NCI-H1092 (cell line): Measurements from ENCODE around the gene UGP2.
"Not testable (repeated sequence)": the region's sequence is repeated elsewhere in the genome, so short reads cannot be mapped to it uniquely, and the experiment has no call there.

Experiments
- DNase-seq: peaks from one replicate; lab custom pipeline; 2025; lab: John Stamatoyannopoulos, UW

Gene UGP2

GRCh38 chr2:63841254-63842022 lies at the start of gene UGP2:
Gene UGP2, plus strand, starts transcription at chr2:63841896. Its CDS starts 290 bp downstream, at chr2:63842186.
- DNase-seq, result peak; percentile 45

GRCh38 chr2:63792530-63792929 lies 49.2 kb upstream of the UGP2 start:
- DNase-seq, result no peak

GRCh38 chr2:63796366-63796765 lies 45.3 kb upstream of the UGP2 start:
- DNase-seq, result no peak

GRCh38 chr2:63796796-63797195 lies 44.9 kb upstream of the UGP2 start:
- no peak for DNase-seq

- DNase-seq, result no peak
Measured at GRCh38 chr2:63801455-63801854, 40.2 kb upstream of the UGP2 start.

- no peak for DNase-seq
Measured at GRCh38 chr2:63805412-63805811, 36.3 kb upstream of the UGP2 start.

GRCh38 chr2:63808036-63808435 lies 33.7 kb upstream of the UGP2 start:
- DNase-seq, result not testable (repeated sequence)

- DNase-seq, result not testable (repeated sequence)
Measured at GRCh38 chr2:63808911-63809310, 32.8 kb upstream of the UGP2 start.

GRCh38 chr2:63811063-63811462 lies 30.6 kb upstream of the UGP2 start:
- no peak for DNase-seq

GRCh38 chr2:63811870-63812269 lies 29.8 kb upstream of the UGP2 start:
- DNase-seq, result not testable (repeated sequence)

GRCh38 chr2:63814114-63814513 lies 27.6 kb upstream of the UGP2 start:
- no peak for DNase-seq

- no peak for DNase-seq
Measured at GRCh38 chr2:63817382-63817781, 24.3 kb upstream of the UGP2 start.

GRCh38 chr2:63818271-63818670 lies 23.4 kb upstream of the UGP2 start:
- DNase-seq, result no peak

- no peak for DNase-seq
Measured at GRCh38 chr2:63819256-63819655, 22.4 kb upstream of the UGP2 start.

GRCh38 chr2:63819765-63820717 lies 21.7 kb upstream of the UGP2 start:
- no peak for DNase-seq

GRCh38 chr2:63820969-63821368 lies 20.7 kb upstream of the UGP2 start:
- no peak for DNase-seq

- DNase-seq, result no peak
Measured at GRCh38 chr2:63821396-63821795, 20.3 kb upstream of the UGP2 start.

GRCh38 chr2:63822478-63822877 lies 19.2 kb upstream of the UGP2 start:
- DNase-seq, result no peak

- no peak for DNase-seq
Measured at GRCh38 chr2:63827749-63828148, 13.9 kb upstream of the UGP2 start.

- no peak for DNase-seq
Measured at GRCh38 chr2:63831176-63831575, 10.5 kb upstream of the UGP2 start.

GRCh38 chr2:63834401-63834800 lies 7.3 kb upstream of the UGP2 start:
- no peak for DNase-seq

- no peak for DNase-seq
Measured at GRCh38 chr2:63837036-63837594, 4.6 kb upstream of the UGP2 start.
